ENCODE results near the gene ACY1. TPM values are rescaled to one million over a fixed set of nuclear protein-coding genes. Genes with fewer than 3 reads are reported as not detected.
A peak's percentile ranks its signal among the peaks of the same experiment; 100 is the strongest.
"Not testable (repeated sequence)": the region's sequence is repeated elsewhere in the genome, so short reads cannot be mapped to it uniquely, and the experiment has no call there.

Gene ACY1
- total RNA-seq, 1 donor from 2014 or later = 59.4 TPM

DNA sequence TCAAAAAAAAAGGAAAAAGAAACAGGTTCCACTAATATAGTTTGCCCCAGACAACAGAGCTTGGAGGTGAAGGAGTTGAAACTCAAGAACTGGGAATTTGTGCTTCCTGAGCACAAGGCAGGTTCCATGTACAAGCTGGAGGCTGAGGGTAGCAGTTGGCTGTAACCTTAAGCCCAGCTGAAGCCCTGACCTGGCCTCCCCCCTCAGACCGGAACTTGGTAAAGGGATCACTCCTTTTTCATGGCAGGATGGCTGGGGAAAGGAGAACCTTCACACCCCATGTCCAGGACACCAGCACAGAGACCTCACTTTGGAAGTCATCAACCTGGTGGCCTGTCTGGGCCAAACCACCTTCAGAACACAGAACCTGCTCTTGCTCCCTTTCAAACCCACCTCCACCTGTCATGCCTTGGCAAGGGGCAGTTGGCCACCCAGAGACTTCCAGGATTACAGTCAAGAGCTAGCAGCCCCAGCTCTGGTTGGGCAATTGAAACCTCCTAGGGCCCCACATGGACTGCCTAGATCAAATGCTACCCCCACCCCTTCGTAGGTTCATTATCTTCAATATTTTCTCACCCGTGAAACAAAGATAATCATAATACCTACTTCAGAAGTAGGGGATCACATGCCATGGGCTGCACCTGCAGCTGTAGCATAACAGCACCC, 8.8 kb downstream of the ACY1 start:
- Histone ChIP-seq H3K27me3 (ENCODE audit: control insufficient read depth, insufficient read depth, low read length) (no peaks in the 10 kb centered on the region), H3K4me3 (ENCODE audit: low read depth, low read length) (no peak overlapping the region), H3K36me3 (ENCODE audit: control insufficient read depth, insufficient read depth, low read length) (peaks cover 4% of the 10 kb centered on the region)
- no peak for DNase-seq (ENCODE audit: low read depth)
- TF ChIP-seq, protein P1, sequence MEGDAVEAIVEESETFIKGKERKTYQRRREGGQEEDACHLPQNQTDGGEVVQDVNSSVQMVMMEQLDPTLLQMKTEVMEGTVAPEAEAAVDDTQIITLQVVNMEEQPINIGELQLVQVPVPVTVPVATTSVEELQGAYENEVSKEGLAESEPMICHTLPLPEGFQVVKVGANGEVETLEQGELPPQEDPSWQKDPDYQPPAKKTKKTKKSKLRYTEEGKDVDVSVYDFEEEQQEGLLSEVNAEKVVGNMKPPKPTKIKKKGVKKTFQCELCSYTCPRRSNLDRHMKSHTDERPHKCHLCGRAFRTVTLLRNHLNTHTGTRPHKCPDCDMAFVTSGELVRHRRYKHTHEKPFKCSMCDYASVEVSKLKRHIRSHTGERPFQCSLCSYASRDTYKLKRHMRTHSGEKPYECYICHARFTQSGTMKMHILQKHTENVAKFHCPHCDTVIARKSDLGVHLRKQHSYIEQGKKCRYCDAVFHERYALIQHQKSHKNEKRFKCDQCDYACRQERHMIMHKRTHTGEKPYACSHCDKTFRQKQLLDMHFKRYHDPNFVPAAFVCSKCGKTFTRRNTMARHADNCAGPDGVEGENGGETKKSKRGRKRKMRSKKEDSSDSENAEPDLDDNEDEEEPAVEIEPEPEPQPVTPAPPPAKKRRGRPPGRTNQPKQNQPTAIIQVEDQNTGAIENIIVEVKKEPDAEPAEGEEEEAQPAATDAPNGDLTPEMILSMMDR (IDR thresholded peaks at IDR 0.05; ENCODE audit: insufficient read depth, low read length, poor library complexity, severe bottlenecking) = no peak

DNA sequence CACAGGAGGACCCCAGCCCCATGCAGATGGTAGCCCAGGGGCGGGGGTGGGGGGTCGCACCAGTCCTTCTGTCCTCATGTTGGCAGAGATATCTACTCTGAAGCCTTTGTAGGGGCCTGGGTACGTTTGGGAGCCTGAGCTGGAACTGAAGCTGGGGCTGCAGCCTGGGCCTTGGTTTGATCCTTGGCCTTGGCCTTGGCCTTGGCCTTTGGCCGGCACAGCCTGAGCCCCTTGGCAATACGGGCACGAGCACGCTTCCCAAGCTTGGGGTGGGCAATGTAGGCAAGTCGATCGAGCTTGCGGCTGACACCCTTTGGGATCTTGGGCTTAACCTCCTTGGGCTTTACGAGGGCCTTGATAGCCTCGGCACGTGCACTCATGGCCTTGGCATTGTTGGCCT, 10.3 kb downstream of the ACY1 start:
- H3K4me3 ChIP-seq (ENCODE audit: low read depth, low read length); DNase-seq (ENCODE audit: low read depth); H3K36me3 ChIP-seq (ENCODE audit: control insufficient read depth, insufficient read depth, low read length); H3K27me3 ChIP-seq (ENCODE audit: control insufficient read depth, insufficient read depth, low read length): not testable (repeated sequence)

DNA sequence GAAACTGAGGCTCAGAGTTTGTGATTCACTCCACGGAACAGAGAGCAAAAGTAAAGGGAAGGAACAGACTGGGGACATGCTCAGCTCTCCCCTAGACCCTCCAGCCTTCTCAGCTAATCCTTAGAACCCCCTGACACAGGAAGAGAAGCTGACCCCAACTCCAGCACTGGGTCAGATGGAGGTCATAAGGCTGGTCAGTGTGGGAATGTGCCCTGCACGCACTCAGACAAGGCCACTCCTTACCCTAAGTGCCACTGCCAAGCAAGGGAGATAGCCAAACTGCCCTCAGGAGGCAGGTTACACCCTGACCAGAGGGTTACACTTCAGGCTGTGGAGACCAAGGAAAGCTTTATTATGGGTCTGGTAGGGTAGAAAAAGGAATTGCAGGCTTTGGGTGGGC, 11.2 kb downstream of the ACY1 start:
- TF ChIP-seq, protein P1 (IDR thresholded peaks at IDR 0.05; ENCODE audit: insufficient read depth, low read length, poor library complexity, severe bottlenecking) = no peak
- H3K4me3 ChIP-seq (ENCODE audit: low read depth, low read length) = peak overlapping the region; percentile 97
- DNase-seq (ENCODE audit: low read depth) = no peak
- H3K36me3 ChIP-seq (ENCODE audit: control insufficient read depth, insufficient read depth, low read length) = peaks cover 4% of the 10 kb centered on the region
- no peaks in the 10 kb centered on the region for H3K27me3 ChIP-seq (ENCODE audit: control insufficient read depth, insufficient read depth, low read length)

DNA sequence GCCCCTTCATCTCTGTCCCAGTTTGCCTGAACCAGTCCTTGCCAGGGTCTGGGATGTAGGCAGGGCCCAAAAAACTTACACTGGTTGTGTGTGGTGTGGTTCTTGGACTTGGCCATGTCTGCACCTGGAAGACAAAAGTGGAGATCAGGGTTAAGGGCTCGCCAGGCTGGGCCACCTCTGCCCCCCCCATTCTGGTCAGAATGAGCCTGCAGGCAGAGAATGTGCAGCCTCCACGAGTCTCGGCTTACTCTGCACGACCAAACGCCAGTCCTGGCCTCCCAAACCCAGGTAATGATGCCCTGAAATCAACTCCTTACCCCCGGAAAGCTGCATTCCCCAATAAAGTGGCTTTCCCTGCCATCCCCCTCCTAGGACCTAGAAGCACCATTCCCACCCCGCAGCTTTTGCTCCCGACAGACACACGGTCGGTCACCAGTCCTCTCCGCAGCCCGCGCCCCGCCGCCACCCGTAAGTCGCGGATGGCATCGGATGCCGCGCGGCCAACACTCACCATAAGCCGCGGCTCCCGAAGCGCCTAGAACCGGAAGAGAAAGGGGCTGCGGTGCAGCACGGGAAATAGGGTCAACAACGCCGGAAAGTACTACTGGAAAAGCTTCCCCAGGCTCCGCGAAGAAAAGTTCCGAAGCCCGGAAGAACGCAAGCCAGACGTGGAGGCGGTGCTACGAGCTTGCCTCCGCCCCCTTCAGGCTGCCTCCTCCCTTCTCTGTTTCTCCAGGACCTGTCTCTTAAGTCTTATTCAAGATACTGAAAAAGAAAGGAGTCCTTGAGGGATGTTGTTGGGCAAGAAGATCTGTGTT, 12.2 kb downstream of the ACY1 start, which contains the start of gene RPL29:
Gene RPL29, minus strand, starts transcription at position 550 of the 818 bp plus-strand sequence. Its CDS starts 434 bp downstream, at position 116.
- TF ChIP-seq, protein P1 (IDR thresholded peaks at IDR 0.05; ENCODE audit: insufficient read depth, low read length, poor library complexity, severe bottlenecking) = no peak
- Histone ChIP-seq H3K4me3 (ENCODE audit: low read depth, low read length) (peak within 1 kb of the TSS; percentile 97), H3K27me3 (ENCODE audit: control insufficient read depth, insufficient read depth, low read length) (no peaks in the 10 kb centered on the region), H3K36me3 (ENCODE audit: control insufficient read depth, insufficient read depth, low read length) (peaks cover 4% of the 10 kb centered on the region)
- peak; percentile 80 for DNase-seq (ENCODE audit: low read depth)

DNA sequence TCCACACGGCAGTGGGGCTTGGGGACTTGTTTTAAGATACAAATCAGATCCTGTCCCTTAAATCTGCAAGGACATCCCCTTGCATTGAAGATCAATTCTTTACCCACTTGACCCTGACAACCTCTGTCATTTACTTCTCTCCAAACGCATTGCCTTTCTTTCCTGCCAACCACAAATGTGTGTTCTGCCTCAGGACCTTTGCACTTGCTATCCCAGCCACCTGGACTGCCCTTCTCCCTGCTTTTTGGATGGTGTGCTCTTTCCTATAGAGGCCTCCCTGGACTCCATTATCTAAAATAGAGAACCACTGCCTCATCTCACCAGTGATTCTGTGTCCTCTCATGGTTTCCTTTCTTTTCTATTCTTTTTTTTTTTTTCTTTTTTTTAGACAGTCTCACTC, 13.8 kb downstream of the ACY1 start:
- no peaks in the 10 kb centered on the region for H3K27me3 ChIP-seq (ENCODE audit: control insufficient read depth, insufficient read depth, low read length)
- no peak overlapping the region for H3K4me3 ChIP-seq (ENCODE audit: low read depth, low read length)
- no peak for DNase-seq (ENCODE audit: low read depth)
- TF ChIP-seq, protein P1 (IDR thresholded peaks at IDR 0.05; ENCODE audit: insufficient read depth, low read length, poor library complexity, severe bottlenecking) = no peak
- H3K36me3 ChIP-seq (ENCODE audit: control insufficient read depth, insufficient read depth, low read length) = peaks cover 2% of the 10 kb centered on the region

DNA sequence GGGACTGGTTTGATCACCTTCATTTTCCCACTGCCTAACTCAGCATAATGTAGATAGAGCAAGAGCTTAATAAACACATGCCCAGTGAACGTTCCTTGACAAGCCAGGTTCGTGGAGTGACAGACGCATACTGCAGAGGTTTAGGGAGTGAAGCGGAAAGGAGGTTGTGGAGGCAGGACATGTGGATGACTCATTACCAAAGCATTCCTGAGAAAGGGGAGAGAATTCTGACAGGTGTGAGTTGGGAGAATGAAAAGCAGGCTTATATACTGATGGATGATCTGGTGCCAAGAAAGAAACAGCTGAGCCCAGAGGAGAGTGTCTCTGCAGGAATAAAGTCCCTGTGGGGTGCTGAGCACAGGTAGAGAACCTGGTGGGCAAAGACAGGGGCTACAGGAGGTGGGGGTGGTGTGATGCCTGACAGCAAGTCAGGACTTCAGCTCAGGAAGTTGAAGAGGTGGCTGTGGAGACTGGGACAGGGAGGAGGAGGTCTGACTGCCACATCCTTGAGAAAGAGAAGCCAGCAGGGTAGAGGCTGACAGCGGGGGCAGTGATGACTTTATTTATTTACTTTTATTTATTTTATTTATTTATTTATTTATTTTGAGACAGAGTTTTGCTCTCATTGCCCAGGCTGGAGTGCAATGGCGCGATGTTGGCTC, 14.7 kb downstream of the ACY1 start:
- peaks cover 2% of the 10 kb centered on the region for H3K36me3 ChIP-seq (ENCODE audit: control insufficient read depth, insufficient read depth, low read length)
- DNase-seq (ENCODE audit: low read depth) = no peak
- H3K4me3 ChIP-seq (ENCODE audit: low read depth, low read length) = no peak overlapping the region
- no peaks in the 10 kb centered on the region for H3K27me3 ChIP-seq (ENCODE audit: control insufficient read depth, insufficient read depth, low read length)
- TF ChIP-seq, protein P1 (IDR thresholded peaks at IDR 0.05; ENCODE audit: insufficient read depth, low read length, poor library complexity, severe bottlenecking) = no peak
